Lung (tissue), 16 donors: ENCODE results near the gene TMEM9. TPM values are rescaled to one million over a fixed set of nuclear protein-coding genes. Genes with fewer than 3 reads are reported as not detected.
A peak's percentile ranks its signal among the peaks of the same experiment; 100 is the strongest.

Experiments used
- ATAC-seq: fragments of 200-7000 bp; cut with Tn5 transposase; one replicate; pipeline ENCODE4 v1.9.1; 2020; ENCODE audit warnings: moderate number of reproducible peaks; ENCODE audit not compliant: insufficient read depth, low FRiP score
- DNase-seq, 3 donors: peaks; one replicate each; pipeline ENCODE4 v3.0.0-alpha.2; 2013 to 2017
- H3K27ac ChIP-seq, 2 donors: one replicate each; pipeline ENCODE4 v1.5.1; 2013; ENCODE audit warnings: mild to moderate bottlenecking in 2 of 2, moderate library complexity in 2 of 2, control low read depth in 1 of 2, inconsistent platforms in 1 of 2, low read depth in 1 of 2, low read length in 1 of 2
- H3K27me3 ChIP-seq, 3 donors: one replicate each; pipeline ENCODE4 v1.5.1; 2013; ENCODE audit warnings: low read length in 2 of 3; ENCODE audit not compliant: control insufficient read depth in 3 of 3, insufficient read depth in 3 of 3
- H3K36me3 ChIP-seq, 4 donors: one replicate each; pipeline ENCODE4 v1.5.1; 2013; ENCODE audit warnings: low read length in 4 of 4, mild to moderate bottlenecking in 1 of 4, moderate library complexity in 1 of 4; ENCODE audit not compliant: control insufficient read depth in 4 of 4, insufficient read depth in 4 of 4
- H3K4me1 ChIP-seq, 5 donors: one replicate each; pipeline ENCODE4 v1.5.1; 2013; ENCODE audit warnings: low read length in 5 of 5, mild to moderate bottlenecking in 2 of 5, moderate library complexity in 1 of 5; ENCODE audit not compliant: control insufficient read depth in 5 of 5, insufficient read depth in 5 of 5
- H3K4me3 ChIP-seq: one replicate; pipeline ENCODE4 v1.5.1; 2013; ENCODE audit warnings: mild to moderate bottlenecking, control low read depth, moderate library complexity
- H3K9ac ChIP-seq, 2 donors: one replicate each; pipeline ENCODE4 v1.5.1; 2013; ENCODE audit warnings: low read length in 2 of 2, control low read depth in 1 of 2; ENCODE audit not compliant: insufficient read depth in 1 of 2
- H3K9me3 ChIP-seq, 4 donors: one replicate each; pipeline ENCODE4 v1.5.1; 2013; ENCODE audit warnings: low read length in 3 of 4, mild to moderate bottlenecking in 1 of 4, moderate library complexity in 1 of 4; ENCODE audit not compliant: control insufficient read depth in 4 of 4, insufficient read depth in 3 of 4
- WGBS, 2 donors: extraction: QIAGEN DNeasy Blood & Tissue Kit; methylation state at CpG; one replicate each; pipeline ENCODE4 v1.1.7; 2013; 5-methylcytosine and 5-hydroxymethylcytosine counted together
- long read RNA-seq, 5 donors: transcript quantifications; one replicate each; lab custom pipeline, GENCODE V29; 2026
- polyA plus RNA-seq, 2 donors: library from polyadenylated mRNA; stranded (reverse); fragments of 200-250 nt; gene quantifications; one replicate each; pipeline ENCODE4 v1.2.1, GENCODE V29; 2013
- total RNA-seq, 2 donors: library from RNA; depleted of rRNA in 1 of 2; stranded (reverse); fragments of >200 nt in 1 of 2; gene quantifications; one replicate each; pipeline ENCODE4 v1.2.1, GENCODE V29; 2014 to 2021
- TF ChIP-seq, protein P1 (sequence below): IDR thresholded peaks from 2 replicates; pipeline ENCODE4 v1.5.1; 2012; ENCODE audit warnings: mild to moderate bottlenecking; ENCODE audit errors: control extremely low read depth, extremely low read depth
- donor health status: control.
- donor health status: control.
- donor health status: Bipolar disorder and iron deficiency.
- donor health status: healthy.
- donor health status: DM: yes; HTN: yes; CAD: no.

Gene TMEM9
- total RNA-seq (10 to 100 TPM; 73.7 to 89.7 TPM), polyA plus RNA-seq (10 to 100 TPM; 64.8 to 81.6 TPM)
- long read RNA-seq, donor 1, transcript TMEM9-201 (5 exons, 1,959 nt): minor isoform, 20 of 76 reads
- long read RNA-seq, donor 1, transcript TMEM9-204 (6 exons, 1,529 nt): major isoform, 49 of 76 reads
- long read RNA-seq, donor 1, partial matches to known transcripts: 0 of 76 reads
- long read RNA-seq, donor 1, other reads (novel, unspliced or antisense): 0 of 76 reads
- long read RNA-seq, donor 2, transcript TMEM9-201 (5 exons, 1,959 nt): minor isoform, 10 of 33 reads
- long read RNA-seq, donor 2, transcript TMEM9-204 (6 exons, 1,529 nt): major isoform, 13 of 33 reads
- long read RNA-seq, donor 2, transcript TMEM9-208 (2 exons, 2,892 nt): minor isoform, 5 of 33 reads
- long read RNA-seq, donor 2, partial matches to known transcripts: 0 of 33 reads
- long read RNA-seq, donor 2, other reads (novel, unspliced or antisense): 0 of 33 reads
- long read RNA-seq, donor 3, transcript TMEM9-204 (6 exons, 1,529 nt): major isoform, 25 of 39 reads
- long read RNA-seq, donor 3, transcript TMEM9-201 (5 exons, 1,959 nt): minor isoform, 9 of 39 reads
- long read RNA-seq, donor 3, partial matches to known transcripts: 0 of 39 reads
- long read RNA-seq, donor 3, other reads (novel, unspliced or antisense): 0 of 39 reads
- long read RNA-seq, donor 4, transcript TMEM9-204 (6 exons, 1,529 nt): major isoform, 21 of 33 reads
- long read RNA-seq, donor 4, transcript TMEM9-201 (5 exons, 1,959 nt): minor isoform, 11 of 33 reads
- long read RNA-seq, donor 4, partial matches to known transcripts: 0 of 33 reads
- long read RNA-seq, donor 4, other reads (novel, unspliced or antisense): 0 of 33 reads
- long read RNA-seq, donor 5, transcript TMEM9-204 (6 exons, 1,529 nt): major isoform, 57 of 104 reads
- long read RNA-seq, donor 5, transcript TMEM9-201 (5 exons, 1,959 nt): minor isoform, 32 of 104 reads
- long read RNA-seq, donor 5, partial matches to known transcripts: 0 of 104 reads
- long read RNA-seq, donor 5, other reads (novel, unspliced or antisense): 5 of 104 reads

DNA sequence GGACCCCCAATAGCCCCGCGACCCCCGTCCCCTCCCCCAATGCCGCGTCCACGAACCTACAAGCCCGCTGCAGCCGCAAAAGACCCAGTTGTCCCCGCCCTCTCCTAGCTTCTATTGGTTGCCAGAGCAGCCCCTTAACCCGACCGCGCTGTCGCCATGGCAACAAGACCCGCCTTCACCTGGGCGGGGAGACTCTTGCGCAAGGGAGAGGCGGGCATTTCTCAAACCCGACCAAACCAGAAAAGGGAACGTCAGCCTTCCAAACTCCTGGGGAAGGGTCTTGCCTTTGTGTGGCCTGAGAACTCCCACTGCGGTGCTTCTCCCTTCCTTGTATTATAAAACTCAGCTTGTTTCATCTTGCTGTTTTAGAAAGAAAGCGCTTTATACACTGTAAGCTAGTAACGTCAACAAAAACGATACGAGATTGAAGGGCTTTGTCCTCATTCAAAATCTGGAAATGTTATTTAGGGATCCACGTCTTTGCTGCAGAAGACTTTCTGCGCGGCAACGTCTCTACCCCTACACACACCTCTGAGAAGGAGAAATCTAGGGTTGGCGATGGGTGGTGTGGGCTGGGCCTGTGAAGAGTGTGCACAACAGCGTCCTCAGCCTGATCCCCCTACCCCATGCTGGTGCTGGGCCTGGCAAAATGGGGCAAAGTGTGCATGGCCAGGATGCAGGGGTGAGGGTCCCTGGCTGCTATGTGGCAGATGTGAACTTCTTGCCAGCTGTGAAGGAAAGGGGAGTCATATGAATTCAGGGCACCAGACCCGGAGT, at the start of gene TMEM9:
Gene TMEM9 (minus strand): TSS at position 86 of the 777 bp plus-strand sequence. CDS start 551 bp downstream, outside the sequence.
- Histone ChIP-seq H3K27me3 (no peaks in the 10 kb centered on the region), H3K36me3 (peaks cover 0 to 27% (median 13%) of the 10 kb centered on the region in 4 donors), H3K9me3 (no peaks in the 10 kb centered on the region), H3K27ac (peak within 1 kb of the TSS in 1 of 2 donors; percentile 40), H3K4me1 (peaks cover 0 to 23% (median 6%) of the 10 kb centered on the region in 5 donors), H3K4me3 (peak within 1 kb of the TSS; percentile 73), H3K9ac (peak within 1 kb of the TSS; percentile 80 to 91)
- ATAC-seq (peak; percentile 91), DNase-seq (peak; percentile 99)
- WGBS, 2 donors: 9 to 10% methylated on average over 30 to 31 of the region's 31 CpGs
- TF ChIP-seq, protein P1, sequence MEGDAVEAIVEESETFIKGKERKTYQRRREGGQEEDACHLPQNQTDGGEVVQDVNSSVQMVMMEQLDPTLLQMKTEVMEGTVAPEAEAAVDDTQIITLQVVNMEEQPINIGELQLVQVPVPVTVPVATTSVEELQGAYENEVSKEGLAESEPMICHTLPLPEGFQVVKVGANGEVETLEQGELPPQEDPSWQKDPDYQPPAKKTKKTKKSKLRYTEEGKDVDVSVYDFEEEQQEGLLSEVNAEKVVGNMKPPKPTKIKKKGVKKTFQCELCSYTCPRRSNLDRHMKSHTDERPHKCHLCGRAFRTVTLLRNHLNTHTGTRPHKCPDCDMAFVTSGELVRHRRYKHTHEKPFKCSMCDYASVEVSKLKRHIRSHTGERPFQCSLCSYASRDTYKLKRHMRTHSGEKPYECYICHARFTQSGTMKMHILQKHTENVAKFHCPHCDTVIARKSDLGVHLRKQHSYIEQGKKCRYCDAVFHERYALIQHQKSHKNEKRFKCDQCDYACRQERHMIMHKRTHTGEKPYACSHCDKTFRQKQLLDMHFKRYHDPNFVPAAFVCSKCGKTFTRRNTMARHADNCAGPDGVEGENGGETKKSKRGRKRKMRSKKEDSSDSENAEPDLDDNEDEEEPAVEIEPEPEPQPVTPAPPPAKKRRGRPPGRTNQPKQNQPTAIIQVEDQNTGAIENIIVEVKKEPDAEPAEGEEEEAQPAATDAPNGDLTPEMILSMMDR: no peak

DNA sequence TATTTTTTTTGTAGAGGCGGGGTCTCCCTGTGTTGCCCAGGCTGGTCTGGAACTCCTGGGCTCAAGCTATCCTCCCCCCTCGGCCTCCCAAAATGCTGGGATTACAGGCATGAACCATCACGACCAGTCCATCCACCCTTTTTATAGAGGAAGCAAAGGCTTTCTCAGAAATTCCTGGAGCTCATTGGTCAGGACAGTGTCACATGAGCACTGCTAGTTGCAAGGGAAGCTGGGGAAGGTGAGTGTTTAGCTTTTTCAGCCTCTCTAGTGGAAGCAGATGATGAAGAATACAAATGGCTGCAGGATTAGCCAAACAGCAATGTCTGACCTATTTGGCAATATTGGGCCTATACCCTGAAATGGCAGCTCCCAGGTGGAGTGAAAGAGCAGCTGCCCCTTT, 44.3 kb upstream of the TMEM9 start:
- Histone ChIP-seq H3K9ac (no peak overlapping the region), H3K36me3 (no peaks in the 10 kb centered on the region), H3K4me1 (no peaks in the 10 kb centered on the region), H3K27ac (no peak overlapping the region), H3K9me3 (no peaks in the 10 kb centered on the region), H3K27me3 (no peaks in the 10 kb centered on the region), H3K4me3 (no peak overlapping the region)
- ATAC-seq (no peak), DNase-seq (no peak)
- TF ChIP-seq, protein P1: no peak
- WGBS, 2 donors: 89 to 94% methylated on average over 3 of the region's 3 CpGs

DNA sequence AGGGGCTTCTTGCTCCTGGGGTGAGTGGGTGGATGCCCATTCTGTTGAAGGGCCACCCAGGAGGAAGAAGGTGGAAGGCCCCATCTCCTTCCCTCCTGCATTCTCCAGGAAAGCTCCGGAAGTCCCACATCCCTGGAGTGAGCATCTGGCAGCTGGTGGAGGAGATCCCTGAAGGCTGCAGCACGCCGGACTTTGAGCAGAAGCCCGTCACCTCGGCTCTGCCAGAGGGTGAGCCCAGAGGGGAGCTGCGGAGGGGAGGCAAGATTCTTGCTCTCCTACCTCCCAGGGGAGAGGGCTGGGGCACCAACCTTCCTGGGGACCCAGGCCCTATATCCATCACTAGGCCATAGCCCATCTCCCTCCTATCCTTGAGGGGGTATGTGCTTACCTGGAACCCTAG, 39.8 kb upstream of the TMEM9 start:
- WGBS, 2 donors: 89 to 90% methylated on average over 6 of the region's 6 CpGs
- H3K27me3 ChIP-seq: peaks cover 0 to 5% (median 0%) of the 10 kb centered on the region in 3 donors
- no peak for DNase-seq
- H3K4me1 ChIP-seq: peaks cover 0 to 6% (median 0%) of the 10 kb centered on the region in 5 donors
- H3K4me3 ChIP-seq: no peak overlapping the region
- H3K9me3 ChIP-seq: no peaks in the 10 kb centered on the region
- no peak overlapping the region for H3K27ac ChIP-seq
- TF ChIP-seq, protein P1: no peak
- no peak for ATAC-seq
- H3K36me3 ChIP-seq: no peaks in the 10 kb centered on the region
- H3K9ac ChIP-seq: no peak overlapping the region
